Measurements from ENCODE around the gene USP2.

Gene USP2

GRCh38 chr11:119370486-119371046 is 10.9 kb downstream of the USP2 start:
- Histone ChIP-seq H3K4me3 (replicated peaks; ENCODE audit: low read depth, low read length) (no peak overlapping the region), H3K36me3 (ENCODE audit: control insufficient read depth, insufficient read depth, low read length) (no peaks in the 10 kb centered on the region), H3K27me3 (replicated peaks; ENCODE audit: control insufficient read depth, insufficient read depth, low read length) (no peaks in the 10 kb centered on the region; the same call in 1 of the 2 replicates)
- no peak for DNase-seq (ENCODE audit: extremely low read depth, insufficient read length)
- no peak for TF ChIP-seq CTCF (IDR thresholded peaks at IDR 0.05; ENCODE audit: insufficient read depth, low read length, poor library complexity, severe bottlenecking)

GRCh38 chr11:119369132-119369925 is 12.2 kb downstream of the USP2 start:
- Histone ChIP-seq H3K4me3 (replicated peaks; ENCODE audit: low read depth, low read length) (no peak overlapping the region), H3K36me3 (ENCODE audit: control insufficient read depth, insufficient read depth, low read length) (no peaks in the 10 kb centered on the region), H3K27me3 (replicated peaks; ENCODE audit: control insufficient read depth, insufficient read depth, low read length) (peaks cover 2% of the 10 kb centered on the region; the same call in 1 of the 2 replicates)
- no peak for TF ChIP-seq CTCF (IDR thresholded peaks at IDR 0.05; ENCODE audit: insufficient read depth, low read length, poor library complexity, severe bottlenecking)
- no peak for DNase-seq (ENCODE audit: extremely low read depth, insufficient read length)

- TF ChIP-seq CTCF (IDR thresholded peaks at IDR 0.05; ENCODE audit: insufficient read depth, low read length, poor library complexity, severe bottlenecking): no peak
- no peaks in the 10 kb centered on the region for H3K36me3 ChIP-seq (ENCODE audit: control insufficient read depth, insufficient read depth, low read length)
- peaks cover 2% of the 10 kb centered on the region; the same call in 1 of the 2 replicates for H3K27me3 ChIP-seq (replicated peaks; ENCODE audit: control insufficient read depth, insufficient read depth, low read length)
- DNase-seq (ENCODE audit: extremely low read depth, insufficient read length): no peak
- H3K4me3 ChIP-seq (replicated peaks; ENCODE audit: low read depth, low read length): no peak overlapping the region
Observed at GRCh38 chr11:119368121-119369034, 13.1 kb downstream of the USP2 start.

GRCh38 chr11:119367661-119368120 is 13.8 kb downstream of the USP2 start:
- Histone ChIP-seq H3K4me3 (replicated peaks; ENCODE audit: low read depth, low read length) (no peak overlapping the region), H3K36me3 (ENCODE audit: control insufficient read depth, insufficient read depth, low read length) (no peaks in the 10 kb centered on the region), H3K27me3 (replicated peaks; ENCODE audit: control insufficient read depth, insufficient read depth, low read length) (peaks cover 2% of the 10 kb centered on the region; the same call in 1 of the 2 replicates)
- no peak for DNase-seq (ENCODE audit: extremely low read depth, insufficient read length)
- no peak for TF ChIP-seq CTCF (IDR thresholded peaks at IDR 0.05; ENCODE audit: insufficient read depth, low read length, poor library complexity, severe bottlenecking)

- Histone ChIP-seq H3K36me3 (ENCODE audit: control insufficient read depth, insufficient read depth, low read length) (no peaks in the 10 kb centered on the region), H3K4me3 (replicated peaks; ENCODE audit: low read depth, low read length) (no peak overlapping the region), H3K27me3 (replicated peaks; ENCODE audit: control insufficient read depth, insufficient read depth, low read length) (peaks cover 2% of the 10 kb centered on the region; the same call in 1 of the 2 replicates)
- TF ChIP-seq CTCF (IDR thresholded peaks at IDR 0.05; ENCODE audit: insufficient read depth, low read length, poor library complexity, severe bottlenecking): no peak
- no peak for DNase-seq (ENCODE audit: extremely low read depth, insufficient read length)
Observed at GRCh38 chr11:119366690-119367620, 14.5 kb downstream of the USP2 start.

All from GM06990 (cell line).